Mucosa of rectum (tissue), 2 donors: ENCODE results near the gene C6orf118.

Experiments
- H3K27ac ChIP-seq, 2 donors: one replicate each; pipeline ENCODE4 v1.7.0; 2013; ENCODE audit warnings: inconsistent platforms in 2 of 2, low read depth in 2 of 2, low read length in 2 of 2
- H3K27me3 ChIP-seq, 2 donors: one replicate each; pipeline ENCODE4 v1.7.0; 2013; ENCODE audit warnings: low read length in 2 of 2; ENCODE audit not compliant: control insufficient read depth in 2 of 2, insufficient read depth in 2 of 2
- H3K36me3 ChIP-seq, 2 donors: one replicate each; pipeline ENCODE4 v1.7.0; 2013; ENCODE audit warnings: low read length in 2 of 2; ENCODE audit not compliant: control insufficient read depth in 2 of 2, insufficient read depth in 2 of 2
- H3K4me1 ChIP-seq, 2 donors: one replicate each; pipeline ENCODE4 v1.7.0; 2013; ENCODE audit warnings: low read length in 2 of 2, mild to moderate bottlenecking in 1 of 2; ENCODE audit not compliant: control insufficient read depth in 2 of 2, insufficient read depth in 2 of 2
- H3K4me3 ChIP-seq, 2 donors: one replicate each; pipeline ENCODE4 v1.7.0; 2013; ENCODE audit warnings: low read length in 2 of 2
- H3K9ac ChIP-seq, 2 donors: one replicate each; pipeline ENCODE4 v1.7.0; 2013; ENCODE audit warnings: low read length in 2 of 2, low read depth in 1 of 2, mild to moderate bottlenecking in 1 of 2
- H3K9me3 ChIP-seq, 2 donors: one replicate each; pipeline ENCODE4 v1.7.0; 2013; ENCODE audit warnings: low read length in 2 of 2; ENCODE audit not compliant: control insufficient read depth in 2 of 2
- donor health status: healthy.
- donor health status: Normal muscosa, but diverticular disease.

The C6orf118 gene

DNA sequence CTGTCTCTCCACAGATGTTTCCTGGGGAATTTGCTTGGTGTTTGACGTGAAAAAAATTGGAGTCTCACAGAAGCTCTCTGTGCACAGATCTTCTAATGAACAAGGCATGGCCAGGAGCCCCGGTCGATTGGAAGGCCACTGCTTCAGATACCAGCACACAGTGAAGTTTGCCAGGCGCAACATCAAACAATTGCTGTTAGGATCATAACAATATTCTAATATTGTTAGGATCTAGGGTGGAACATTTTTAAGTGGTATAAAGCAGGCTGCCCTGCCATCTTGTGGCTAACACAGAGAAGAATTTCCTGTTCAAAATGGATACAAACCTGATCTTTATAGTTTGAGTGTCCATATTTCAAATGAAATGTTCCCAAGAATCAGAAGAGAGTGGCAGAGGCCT is 64.1 kb downstream of the C6orf118 start:
- Histone ChIP-seq H3K4me3 (no peak overlapping the region), H3K4me1 (no peaks in the 10 kb centered on the region)

DNA sequence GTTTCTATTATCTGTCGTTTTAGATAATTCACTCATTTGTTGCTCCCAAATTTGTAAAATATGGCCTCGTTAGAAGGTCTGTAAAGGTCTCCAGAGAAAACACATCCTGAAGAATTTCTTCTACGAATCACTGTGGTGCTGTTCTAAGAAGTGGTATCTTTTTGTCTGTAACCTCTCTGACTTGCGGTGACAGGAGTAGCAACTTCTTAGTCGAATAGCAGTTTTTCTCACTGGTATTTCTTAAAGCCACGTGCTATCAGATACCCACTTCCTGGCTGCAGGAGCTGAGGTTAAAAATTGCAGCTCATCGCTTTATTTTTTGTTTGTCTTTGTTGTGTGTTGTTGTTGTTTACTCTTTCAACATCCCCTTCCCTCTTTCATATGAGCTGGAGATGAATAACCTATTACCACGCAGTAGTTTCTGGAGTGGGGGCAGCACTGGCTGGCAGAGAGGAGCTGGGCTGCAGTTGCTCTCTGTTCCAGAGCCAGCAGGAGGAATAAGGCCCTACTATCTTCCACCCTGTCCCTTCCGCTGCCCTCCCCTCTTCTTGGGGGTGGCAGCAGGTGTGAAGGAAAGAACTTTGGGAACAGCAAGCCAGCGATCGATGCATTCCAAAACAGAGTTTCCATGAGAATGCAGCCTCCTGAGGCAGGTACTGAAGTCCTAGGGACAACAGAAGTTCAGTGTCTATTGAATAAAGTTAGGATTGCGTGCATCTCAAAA is 64.7 kb downstream of the C6orf118 start:
- Histone ChIP-seq H3K27ac (no peak overlapping the region), H3K36me3 (no peaks in the 10 kb centered on the region), H3K9me3 (no peaks in the 10 kb centered on the region), H3K4me1 (no peaks in the 10 kb centered on the region), H3K9ac (no peak overlapping the region), H3K4me3 (no peak overlapping the region), H3K27me3 (no peaks in the 10 kb centered on the region)

More for the DNA sequence above, 64.1 kb downstream of the C6orf118 start:
- Histone ChIP-seq H3K36me3 (no peaks in the 10 kb centered on the region), H3K9me3 (no peaks in the 10 kb centered on the region), H3K27ac (no peak overlapping the region), H3K27me3 (no peaks in the 10 kb centered on the region), H3K9ac (no peak overlapping the region)

DNA sequence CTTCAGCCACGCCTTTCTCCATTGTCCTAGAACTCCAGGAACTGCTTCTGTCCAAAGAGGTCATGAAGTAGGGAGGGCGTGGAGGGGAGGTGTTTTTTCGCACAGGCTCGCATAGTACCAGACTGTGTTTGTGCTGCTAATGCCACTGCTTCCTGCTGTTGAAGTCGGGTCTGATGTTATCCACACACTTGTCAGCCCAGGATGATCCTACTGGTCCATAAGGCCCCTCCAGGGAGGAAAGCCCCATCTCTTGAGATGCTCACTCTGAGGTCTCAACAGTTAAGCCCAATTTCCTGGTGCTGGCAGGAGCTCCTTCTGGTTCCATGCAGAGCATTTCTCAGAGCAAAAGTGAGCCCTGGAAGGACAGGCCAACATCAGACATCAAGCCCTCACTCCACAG is 65.6 kb downstream of the C6orf118 start:
- H3K9me3 ChIP-seq: no peaks in the 10 kb centered on the region
- H3K9ac ChIP-seq: no peak overlapping the region
- H3K27me3 ChIP-seq: no peaks in the 10 kb centered on the region
- no peak overlapping the region for H3K27ac ChIP-seq
- H3K4me1 ChIP-seq: no peaks in the 10 kb centered on the region
- no peak overlapping the region for H3K4me3 ChIP-seq
- no peaks in the 10 kb centered on the region for H3K36me3 ChIP-seq

DNA sequence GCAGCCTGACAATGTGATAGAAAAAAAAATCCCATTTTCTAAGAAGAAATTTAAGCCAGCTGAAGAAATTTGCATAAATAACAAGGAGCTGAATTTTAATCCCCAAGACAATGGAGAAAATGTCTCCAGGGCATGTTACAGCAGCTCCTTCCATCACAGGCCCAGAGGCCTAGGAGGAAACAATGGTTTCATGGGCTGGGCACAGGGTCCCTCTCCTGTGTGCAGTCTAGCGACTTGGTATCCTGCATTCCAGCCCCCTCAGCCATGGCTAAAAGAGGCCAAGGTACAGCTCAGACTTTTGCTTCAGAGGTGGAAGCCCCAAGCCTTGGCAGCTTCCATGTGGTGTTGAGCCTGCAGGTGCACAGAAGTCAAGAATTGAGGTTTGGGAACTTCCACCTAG is 73.1 kb downstream of the C6orf118 start:
- peaks cover 0 to 4% of the 10 kb centered on the region in 2 donors for H3K9me3 ChIP-seq
- H3K27ac ChIP-seq: no peak overlapping the region
- no peaks in the 10 kb centered on the region for H3K36me3 ChIP-seq
- no peaks in the 10 kb centered on the region for H3K27me3 ChIP-seq
- H3K9ac ChIP-seq: no peak overlapping the region
- no peak overlapping the region for H3K4me3 ChIP-seq
- H3K4me1 ChIP-seq: no peaks in the 10 kb centered on the region

DNA sequence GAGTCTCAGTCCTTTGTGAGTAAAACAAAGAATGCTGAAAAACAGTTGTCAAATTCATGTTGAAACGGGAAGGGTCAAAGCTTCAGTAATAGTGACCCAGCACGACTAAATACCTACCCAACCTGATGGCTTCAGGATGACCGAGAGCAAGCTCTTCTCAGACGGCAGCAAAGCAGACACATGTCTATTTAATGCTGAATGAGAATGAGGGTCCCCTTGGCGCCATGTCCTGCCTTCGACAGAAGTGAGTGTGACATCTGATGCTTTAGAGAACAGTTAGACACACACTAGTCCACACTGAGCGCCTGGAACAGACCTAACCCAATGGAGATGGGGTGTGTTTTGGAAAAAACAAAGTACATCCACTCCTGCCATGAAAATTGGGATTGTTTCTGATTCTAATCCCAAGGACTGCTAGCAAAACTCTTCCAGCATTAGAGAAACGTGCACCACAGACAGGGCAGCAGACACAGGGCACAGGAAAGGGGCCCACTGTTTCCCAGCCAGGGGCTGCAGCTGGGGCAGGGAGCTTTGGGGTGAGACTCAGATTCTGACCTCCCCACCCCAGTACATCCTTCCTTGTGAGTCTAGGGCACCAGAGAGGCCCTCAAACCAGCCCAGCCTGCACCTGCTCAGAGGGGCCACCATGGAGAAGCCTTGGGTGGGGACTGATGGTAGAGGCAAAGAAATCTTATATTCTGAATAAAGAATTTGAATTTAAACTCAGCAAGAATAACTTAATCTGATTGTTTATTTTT is 76.5 kb downstream of the C6orf118 start:
- Histone ChIP-seq H3K9me3 (peaks cover 0 to 4% of the 10 kb centered on the region in 2 donors), H3K4me3 (no peak overlapping the region), H3K27me3 (no peaks in the 10 kb centered on the region), H3K27ac (no peak overlapping the region), H3K36me3 (no peaks in the 10 kb centered on the region), H3K4me1 (no peaks in the 10 kb centered on the region), H3K9ac (no peak overlapping the region)

DNA sequence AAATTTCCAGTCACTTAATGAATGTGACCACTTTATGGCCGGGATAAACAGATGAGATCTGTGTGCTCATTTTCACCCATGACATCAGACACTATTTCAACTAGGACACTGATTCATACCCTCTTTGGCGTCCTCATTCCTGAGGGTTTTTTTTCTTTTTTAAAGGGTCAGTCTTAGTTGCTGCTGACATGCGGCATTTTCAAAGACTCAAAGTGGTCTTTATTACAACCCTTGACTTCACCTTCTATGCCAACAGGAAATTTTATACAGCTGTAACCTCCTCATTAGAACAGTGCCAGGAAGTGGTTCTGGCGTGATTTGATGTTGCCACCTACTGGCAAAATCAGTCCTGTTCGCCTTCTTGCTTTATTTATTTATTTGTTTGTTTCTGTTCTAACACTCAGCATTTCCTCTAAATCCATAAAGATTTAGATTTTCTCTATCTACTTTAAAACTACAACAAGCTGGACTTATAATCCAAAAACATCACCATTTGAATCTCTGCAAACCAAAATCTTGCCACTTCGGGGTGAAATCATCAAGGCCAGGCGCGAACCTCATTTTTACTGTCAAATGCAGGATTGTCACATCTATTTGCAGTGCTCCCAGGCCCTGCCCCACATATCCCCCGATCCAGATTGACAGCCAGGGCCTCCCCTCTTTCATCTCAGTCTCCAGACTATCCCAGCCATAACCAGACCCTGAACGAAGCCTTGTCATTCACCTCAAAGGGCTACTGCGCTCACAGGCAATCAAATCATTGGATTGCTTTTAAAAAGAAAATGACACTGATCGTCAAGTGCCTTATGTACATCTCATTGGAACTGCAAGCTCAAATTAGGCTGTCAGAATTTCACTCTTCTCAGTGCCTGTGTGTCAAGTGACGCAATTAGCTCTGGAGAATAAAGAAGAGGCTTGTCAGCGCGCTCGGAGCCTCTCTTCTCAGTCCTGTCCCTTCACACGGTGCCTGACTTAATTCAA is 77.5 kb downstream of the C6orf118 start:
- H3K27ac ChIP-seq: no peak overlapping the region

DNA sequence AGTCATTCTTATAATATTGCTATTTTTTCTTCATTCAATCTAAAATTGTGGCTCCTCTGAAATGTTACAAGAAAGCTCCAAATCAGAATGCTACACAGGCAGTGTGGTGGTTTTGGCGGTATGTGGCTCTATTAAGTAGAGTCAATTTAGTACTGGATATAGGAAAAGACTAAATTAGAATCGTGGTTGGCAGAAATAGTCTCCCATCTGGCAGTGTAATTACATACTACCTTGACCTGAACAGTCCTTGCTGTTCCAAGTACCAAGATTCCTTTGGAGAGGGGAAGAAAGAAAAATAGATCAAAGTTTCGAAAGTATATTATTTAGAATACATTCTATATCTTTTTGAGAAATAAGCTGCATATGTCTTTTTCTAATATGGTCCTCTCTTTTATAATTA is 78.2 kb downstream of the C6orf118 start:
- H3K36me3 ChIP-seq: no peaks in the 10 kb centered on the region
- H3K9me3 ChIP-seq: peaks cover 0 to 2% of the 10 kb centered on the region in 2 donors
- no peak overlapping the region for H3K4me3 ChIP-seq
- no peak overlapping the region for H3K9ac ChIP-seq
- H3K27ac ChIP-seq: no peak overlapping the region
- no peaks in the 10 kb centered on the region for H3K4me1 ChIP-seq
- H3K27me3 ChIP-seq: no peaks in the 10 kb centered on the region

More for the DNA sequence above, 77.5 kb downstream of the C6orf118 start:
- Histone ChIP-seq H3K9ac (no peak overlapping the region), H3K4me1 (no peaks in the 10 kb centered on the region), H3K4me3 (no peak overlapping the region), H3K9me3 (peaks cover 0 to 4% of the 10 kb centered on the region in 2 donors), H3K27me3 (no peaks in the 10 kb centered on the region), H3K36me3 (no peaks in the 10 kb centered on the region)
